Liver (tissue), 3 donors: ENCODE results near the gene FAM117A.

Experiments
- ATF3 ChIP-seq: IDR thresholded peaks from 2 replicates; pipeline ENCODE4 v1.6.1; 2016; ENCODE audit warnings: antibody characterized with exemption
- CTCF ChIP-seq: fragments of 150-350 bp; IDR thresholded peaks from 2 replicates; pipeline ENCODE4 v1.5.1; 2017; ENCODE audit warnings: improper control_type of control experiment, low read depth, low read length; ENCODE audit not compliant: missing input control
- EGR1 ChIP-seq, 2 donors: IDR thresholded peaks; 2 replicates each; pipeline ENCODE4 v1.6.1; 2016 to 2018; ENCODE audit warnings: antibody characterized with exemption in 2 of 2, low read depth in 2 of 2
- FOXA1 ChIP-seq: IDR thresholded peaks from 2 replicates; pipeline ENCODE4 v1.6.1; 2016; ENCODE audit warnings: antibody characterized with exemption
- GABPA ChIP-seq, 2 donors: IDR thresholded peaks in 1 of 2; conservative IDR thresholded peaks in 1 of 2; 2 replicates each; pipeline ENCODE4 v1.6.1; 2016; ENCODE audit warnings: antibody characterized with exemption in 2 of 2, mild to moderate bottlenecking in 1 of 2, moderate library complexity in 1 of 2
- HNF4A ChIP-seq, 2 donors: conservative IDR thresholded peaks; 2 replicates each; pipeline ENCODE4 v1.6.1; 2016; ENCODE audit warnings: antibody characterized with exemption in 2 of 2, mild to moderate bottlenecking in 2 of 2
- HNF4G ChIP-seq: IDR thresholded peaks from 2 replicates; pipeline ENCODE4 v1.6.1; 2016; ENCODE audit warnings: antibody characterized with exemption
- MAX ChIP-seq: IDR thresholded peaks from 2 replicates; pipeline ENCODE4 v1.6.1; 2016; ENCODE audit warnings: antibody characterized with exemption
- REST ChIP-seq: IDR thresholded peaks from 2 replicates; pipeline ENCODE4 v1.6.1; 2016; ENCODE audit warnings: antibody characterized with exemption, mild to moderate bottlenecking
- RXRA ChIP-seq, 2 donors: IDR thresholded peaks; 2 replicates each; pipeline ENCODE4 v1.6.1; 2017 to 2018; ENCODE audit warnings: antibody characterized with exemption in 2 of 2, mild to moderate bottlenecking in 1 of 2
- SP1 ChIP-seq: IDR thresholded peaks from 2 replicates; pipeline ENCODE4 v1.6.1; 2018; ENCODE audit warnings: antibody characterized with exemption, mild to moderate bottlenecking
- TAF1 ChIP-seq: conservative IDR thresholded peaks from 2 replicates; pipeline ENCODE4 v1.6.1; 2016; ENCODE audit warnings: antibody characterized with exemption, mild to moderate bottlenecking
- YY1 ChIP-seq: IDR thresholded peaks from 2 replicates; pipeline ENCODE4 v1.6.1; 2016; ENCODE audit warnings: antibody characterized with exemption, mild to moderate bottlenecking
- ZBTB33 ChIP-seq: IDR thresholded peaks from 2 replicates; pipeline ENCODE4 v1.6.1; 2016; ENCODE audit warnings: antibody characterized with exemption
- donor health status: healthy.
- donor health status: healthy.

- TF ChIP-seq CTCF, result no peak
- no peak for TF ChIP-seq FOXA1
- TF ChIP-seq REST, result no peak
- TF ChIP-seq SP1, result no peak
- TF ChIP-seq YY1, result no peak
- no peak for TF ChIP-seq EGR1 (IDR thresholded peaks at IDR 0.05; ENCODE audit: low read depth in 2 of 2)
- TF ChIP-seq GABPA (IDR thresholded peaks at IDR 0.05 in 1 of 2, conservative IDR thresholded peaks at IDR 0.05 in 1 of 2), result no peak
- no peak for TF ChIP-seq TAF1
- no peak for TF ChIP-seq RXRA (IDR thresholded peaks at IDR 0.05)
- TF ChIP-seq ATF3, result no peak
- TF ChIP-seq HNF4G, result no peak
- TF ChIP-seq HNF4A (conservative IDR thresholded peaks at IDR 0.05), result no peak
- no peak for TF ChIP-seq MAX
- TF ChIP-seq ZBTB33, result no peak
These were observed 29.4 kb upstream of the FAM117A start for GRCh38 chr17:49793309-49793708.
